WTC11 (cell line): Measurements from ENCODE around the gene SETDB1. TPM values are rescaled to one million over a fixed set of nuclear protein-coding genes. Genes with fewer than 3 reads are reported as not detected.
A peak's percentile ranks its signal among the peaks of the same experiment; 100 is the strongest.

Experiments used
- CREM ChIP-seq: sonication (generic); formaldehyde crosslinking; IDR thresholded peaks from 2 replicates; pipeline ENCODE4 v1.8.1; 2022; ENCODE audit warnings: mild to moderate bottlenecking, missing genetic modification reagents, moderate library complexity
- E2F4 ChIP-seq: sonication (generic); formaldehyde crosslinking; IDR thresholded peaks from 2 replicates; pipeline ENCODE4 v1.8.1; 2022; ENCODE audit warnings: low read depth, mild to moderate bottlenecking, moderate library complexity, missing genetic modification reagents, borderline replicate concordance
- EMX1 ChIP-seq: fragments of 250-450 bp; sonication (Bioruptor Pico); IDR thresholded peaks from 2 replicates; pipeline ENCODE4 v1.8.0; 2021; ENCODE audit warnings: mild to moderate bottlenecking
- ETV6 ChIP-seq: sonication (generic); formaldehyde crosslinking; IDR thresholded peaks from 2 replicates; pipeline ENCODE4 v1.8.1; 2022; ENCODE audit warnings: mild to moderate bottlenecking, missing genetic modification reagents
- FOXK1 ChIP-seq: sonication (generic); formaldehyde crosslinking; IDR thresholded peaks from 2 replicates; pipeline ENCODE4 v1.8.0; 2022; ENCODE audit warnings: mild to moderate bottlenecking, moderate library complexity, missing genetic modification reagents
- FOXP1 ChIP-seq: sonication (generic); formaldehyde crosslinking; IDR thresholded peaks from 2 replicates; pipeline ENCODE4 v1.8.0; 2022; ENCODE audit warnings: missing genetic modification reagents, mild to moderate bottlenecking, moderate library complexity, borderline replicate concordance
- GRHL2 ChIP-seq: fragments of 250-450 bp; sonication (Bioruptor Pico); IDR thresholded peaks from 2 replicates; pipeline ENCODE4 v1.8.0; 2022; ENCODE audit warnings: mild to moderate bottlenecking, moderate library complexity; ENCODE audit not compliant: insufficient replicate concordance, severe bottlenecking
- GTF2I ChIP-seq: fragments of 250-450 bp; sonication (Bioruptor Pico); conservative IDR thresholded peaks from 2 replicates; pipeline ENCODE4 v1.4.0; 2021; ENCODE audit warnings: mild to moderate bottlenecking
- HMGXB4 ChIP-seq: sonication (generic); formaldehyde crosslinking; IDR thresholded peaks from 2 replicates; pipeline ENCODE4 v1.8.1; 2023; ENCODE audit warnings: mild to moderate bottlenecking, moderate library complexity, missing genetic modification reagents
- JAZF1 ChIP-seq: fragments of 250-450 bp; sonication (Bioruptor Pico); IDR thresholded peaks from 2 replicates; pipeline ENCODE4 v1.9.0; 2021; ENCODE audit warnings: moderate library complexity, mild to moderate bottlenecking, inconsistent platforms
- JUN ChIP-seq: sonication (generic); formaldehyde crosslinking; IDR thresholded peaks from 2 replicates; pipeline ENCODE4 v1.8.0; 2023; ENCODE audit warnings: mild to moderate bottlenecking, missing genetic modification reagents
- MYBL2 ChIP-seq: sonication (generic); formaldehyde crosslinking; IDR thresholded peaks from 2 replicates; pipeline ENCODE4 v1.8.1; 2023; ENCODE audit warnings: mild to moderate bottlenecking, moderate library complexity, missing genetic modification reagents
- NFATC4 ChIP-seq: fragments of 250-450 bp; sonication (Bioruptor Pico); IDR thresholded peaks from 2 replicates; pipeline ENCODE4 v1.9.0; 2021; ENCODE audit warnings: mild to moderate bottlenecking
- NFE2L1 ChIP-seq: sonication (generic); formaldehyde crosslinking; IDR thresholded peaks from 2 replicates; pipeline ENCODE4 v1.8.1; 2023; ENCODE audit warnings: missing genetic modification reagents
- NFYB ChIP-seq: sonication (generic); formaldehyde crosslinking; conservative IDR thresholded peaks from 2 replicates; pipeline ENCODE4 v1.8.0; 2022; ENCODE audit warnings: low read depth, missing genetic modification reagents
- NR2C2 ChIP-seq: sonication (generic); formaldehyde crosslinking; IDR thresholded peaks from 2 replicates; pipeline ENCODE4 v1.8.0; 2022; ENCODE audit warnings: mild to moderate bottlenecking, missing genetic modification reagents
- PREB ChIP-seq: sonication (generic); formaldehyde crosslinking; IDR thresholded peaks from 2 replicates; pipeline ENCODE4 v1.8.1; 2022; ENCODE audit warnings: mild to moderate bottlenecking, missing genetic modification reagents, moderate library complexity, borderline replicate concordance
- RELA ChIP-seq: sonication (generic); formaldehyde crosslinking; IDR thresholded peaks from 2 replicates; pipeline ENCODE4 v1.8.1; 2022; ENCODE audit warnings: missing genetic modification reagents, mild to moderate bottlenecking, borderline replicate concordance
- SMAD3 ChIP-seq: sonication (generic); formaldehyde crosslinking; IDR thresholded peaks from 2 replicates; pipeline ENCODE4 v1.8.0; 2022; ENCODE audit warnings: missing genetic modification reagents, mild to moderate bottlenecking, borderline replicate concordance
- SOX15 ChIP-seq: fragments of 250-450 bp; sonication (Bioruptor Pico); IDR thresholded peaks from 2 replicates; pipeline ENCODE4 v1.9.0; 2021; ENCODE audit warnings: mild to moderate bottlenecking
- ZMAT4 ChIP-seq: fragments of 250-450 bp; sonication (Bioruptor Pico); IDR thresholded peaks from 2 replicates; pipeline ENCODE4 v1.9.0; 2021; ENCODE audit warnings: mild to moderate bottlenecking
- ZNF138 ChIP-seq: sonication (generic); formaldehyde crosslinking; conservative IDR thresholded peaks from 2 replicates; pipeline ENCODE4 v1.8.1; 2022; ENCODE audit warnings: mild to moderate bottlenecking, moderate library complexity, missing genetic modification reagents
- ZNF219 ChIP-seq: sonication (generic); formaldehyde crosslinking; IDR thresholded peaks from 2 replicates; pipeline ENCODE4 v1.8.0; 2023; ENCODE audit warnings: missing genetic modification reagents, mild to moderate bottlenecking, borderline replicate concordance
- ZNF263 ChIP-seq: sonication (generic); formaldehyde crosslinking; IDR thresholded peaks from 2 replicates; pipeline ENCODE4 v1.8.1; 2022; ENCODE audit warnings: low read depth, mild to moderate bottlenecking, moderate library complexity, missing genetic modification reagents
- ZNF317 ChIP-seq: sonication (generic); formaldehyde crosslinking; IDR thresholded peaks from 2 replicates; pipeline ENCODE4 v1.8.1; 2023; ENCODE audit warnings: low read depth, mild to moderate bottlenecking, moderate library complexity, missing genetic modification reagents, borderline replicate concordance
- ZNF396 ChIP-seq: fragments of 250-450 bp; sonication (Bioruptor Pico); IDR thresholded peaks from 2 replicates; pipeline ENCODE4 v1.8.0; 2021; ENCODE audit warnings: mild to moderate bottlenecking, moderate library complexity, borderline replicate concordance
- ZNF416 ChIP-seq: fragments of 250-450 bp; sonication (Bioruptor Pico); IDR thresholded peaks from 2 replicates; pipeline ENCODE4 v1.9.0; 2021; ENCODE audit warnings: mild to moderate bottlenecking, inconsistent platforms
- ZNF423 ChIP-seq: fragments of 250-450 bp; sonication (Bioruptor Pico); IDR thresholded peaks from 2 replicates; pipeline ENCODE4 v2.1.2; 2022; ENCODE audit warnings: mild to moderate bottlenecking, moderate library complexity
- ZNF671 ChIP-seq: fragments of 250-450 bp; sonication (Bioruptor Pico); IDR thresholded peaks from 2 replicates; pipeline ENCODE4 v1.8.0; 2021; ENCODE audit warnings: mild to moderate bottlenecking
- total RNA-seq: library from RNA; stranded (reverse); gene quantifications from 3 replicates; pipeline ENCODE4 v1.2.3, GENCODE V29; 2021
- TF ChIP-seq, protein P1 (sequence below): sonication (generic); formaldehyde crosslinking; IDR thresholded peaks from 2 replicates; pipeline ENCODE4 v1.8.0; 2022; ENCODE audit warnings: mild to moderate bottlenecking, missing genetic modification reagents
- TF ChIP-seq, protein P2 (sequence below): sonication (generic); formaldehyde crosslinking; IDR thresholded peaks from 2 replicates; pipeline ENCODE4 v1.8.0; 2022; ENCODE audit warnings: mild to moderate bottlenecking, missing genetic modification reagents
- TF ChIP-seq, protein P3 (sequence below): sonication (generic); formaldehyde crosslinking; IDR thresholded peaks from 2 replicates; pipeline ENCODE4 v1.8.0; 2022; ENCODE audit warnings: mild to moderate bottlenecking, missing genetic modification reagents

SETDB1 gene
- total RNA-seq, 1 experiment from 2014 or later: 53.1 TPM

DNA sequence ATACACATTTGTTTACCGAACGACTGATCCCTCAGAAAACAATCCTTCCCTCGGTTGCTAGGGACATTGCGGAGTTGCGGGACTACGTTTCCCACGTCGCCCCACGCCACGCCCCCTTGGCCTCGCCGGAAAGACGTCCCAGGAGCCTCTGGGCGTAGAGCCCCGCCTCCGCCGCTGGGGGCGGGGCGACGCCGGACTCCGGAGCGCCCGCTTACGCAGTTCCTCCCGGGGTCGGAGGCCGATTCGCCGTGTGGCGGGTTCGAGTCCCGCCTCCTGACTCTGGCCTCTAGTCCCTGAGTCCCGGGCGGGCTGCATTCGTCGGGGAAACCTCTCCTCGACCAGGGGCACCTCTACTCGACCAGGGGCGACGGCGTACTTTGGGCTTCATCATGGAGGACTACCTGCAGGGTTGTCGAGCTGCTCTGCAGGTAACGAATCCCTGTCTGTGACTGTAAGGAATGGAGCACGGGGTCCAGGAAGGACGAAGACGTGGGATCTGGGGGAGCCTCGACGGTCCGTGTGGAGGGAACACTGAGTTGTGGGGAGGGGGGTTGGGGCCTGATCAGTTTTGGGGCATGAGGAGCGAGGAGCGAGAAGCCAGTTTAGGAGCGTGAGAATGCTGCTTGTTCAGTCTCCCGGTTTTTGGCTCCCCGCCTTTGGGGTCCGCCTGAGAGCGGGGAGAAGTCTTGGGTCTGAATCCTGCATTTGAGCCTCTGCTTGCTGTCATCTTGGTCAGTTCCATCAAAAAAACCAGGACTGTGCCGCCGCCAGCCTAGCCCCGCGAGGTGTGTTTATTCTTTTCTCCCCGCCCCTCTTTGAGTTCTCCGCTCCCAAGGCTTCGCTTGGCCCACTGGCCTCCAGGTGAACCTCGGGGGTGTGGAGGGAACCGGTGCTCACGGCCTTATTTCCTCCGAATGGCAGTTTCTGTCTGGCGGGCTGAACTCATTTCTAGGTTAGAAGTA is 82.4 kb downstream of the SETDB1 start, which contains the start of gene PRUNE1 (continued):
- TF ChIP-seq ZNF317 (CRISPR knock-in tag) (no peak), ZNF423 (CRISPR knock-in tag) (no peak), FOXP1 (CRISPR knock-in tag) (peak; percentile 66; the same call in 1 of the 2 replicates), ETV6 (peak; percentile 55; the same call in 1 of the 2 replicates), ZNF416 (no peak), PREB (CRISPR knock-in tag) (no peak), MYBL2 (CRISPR knock-in tag) (peak; percentile 48; the same call in 1 of the 2 replicates), E2F4 (no peak), ZMAT4 (CRISPR knock-in tag) (no peak), RELA (CRISPR knock-in tag) (no peak), NFATC4 (CRISPR knock-in tag) (no peak), JUN (CRISPR knock-in tag) (no peak), ZNF396 (CRISPR knock-in tag) (no peak), NFE2L1 (CRISPR knock-in tag) (no peak), HMGXB4 (CRISPR knock-in tag) (peak; percentile 79; the same call in 1 of the 2 replicates), SOX15 (CRISPR knock-in tag) (no peak), EMX1 (no peak), CREM (peak; percentile 88), NR2C2 (CRISPR knock-in tag) (no peak), ZNF671 (CRISPR knock-in tag) (no peak), SMAD3 (CRISPR knock-in tag) (no peak), JAZF1 (CRISPR knock-in tag) (no peak), FOXK1 (CRISPR knock-in tag) (no peak; the same call in 1 of the 2 replicates), ZNF138 (CRISPR knock-in tag) (no peak), NFYB (CRISPR knock-in tag) (no peak), GTF2I (CRISPR knock-in tag) (no peak), ZNF219 (CRISPR knock-in tag) (no peak), GRHL2 (CRISPR knock-in tag) (no peak), ZNF263 (CRISPR knock-in tag) (no peak)
- TF ChIP-seq, protein P1, sequence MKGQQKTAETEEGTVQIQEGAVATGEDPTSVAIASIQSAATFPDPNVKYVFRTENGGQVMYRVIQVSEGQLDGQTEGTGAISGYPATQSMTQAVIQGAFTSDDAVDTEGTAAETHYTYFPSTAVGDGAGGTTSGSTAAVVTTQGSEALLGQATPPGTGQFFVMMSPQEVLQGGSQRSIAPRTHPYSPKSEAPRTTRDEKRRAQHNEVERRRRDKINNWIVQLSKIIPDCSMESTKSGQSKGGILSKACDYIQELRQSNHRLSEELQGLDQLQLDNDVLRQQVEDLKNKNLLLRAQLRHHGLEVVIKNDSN: no peak
- TF ChIP-seq, protein P2, sequence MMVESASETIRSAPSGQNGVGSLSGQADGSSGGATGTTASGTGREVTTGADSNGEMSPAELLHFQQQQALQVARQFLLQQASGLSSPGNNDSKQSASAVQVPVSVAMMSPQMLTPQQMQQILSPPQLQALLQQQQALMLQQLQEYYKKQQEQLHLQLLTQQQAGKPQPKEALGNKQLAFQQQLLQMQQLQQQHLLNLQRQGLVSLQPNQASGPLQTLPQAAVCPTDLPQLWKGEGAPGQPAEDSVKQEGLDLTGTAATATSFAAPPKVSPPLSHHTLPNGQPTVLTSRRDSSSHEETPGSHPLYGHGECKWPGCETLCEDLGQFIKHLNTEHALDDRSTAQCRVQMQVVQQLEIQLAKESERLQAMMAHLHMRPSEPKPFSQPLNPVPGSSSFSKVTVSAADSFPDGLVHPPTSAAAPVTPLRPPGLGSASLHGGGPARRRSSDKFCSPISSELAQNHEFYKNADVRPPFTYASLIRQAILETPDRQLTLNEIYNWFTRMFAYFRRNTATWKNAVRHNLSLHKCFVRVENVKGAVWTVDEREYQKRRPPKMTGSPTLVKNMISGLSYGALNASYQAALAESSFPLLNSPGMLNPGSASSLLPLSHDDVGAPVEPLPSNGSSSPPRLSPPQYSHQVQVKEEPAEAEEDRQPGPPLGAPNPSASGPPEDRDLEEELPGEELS (CRISPR knock-in tag): no peak
- TF ChIP-seq, protein P3, sequence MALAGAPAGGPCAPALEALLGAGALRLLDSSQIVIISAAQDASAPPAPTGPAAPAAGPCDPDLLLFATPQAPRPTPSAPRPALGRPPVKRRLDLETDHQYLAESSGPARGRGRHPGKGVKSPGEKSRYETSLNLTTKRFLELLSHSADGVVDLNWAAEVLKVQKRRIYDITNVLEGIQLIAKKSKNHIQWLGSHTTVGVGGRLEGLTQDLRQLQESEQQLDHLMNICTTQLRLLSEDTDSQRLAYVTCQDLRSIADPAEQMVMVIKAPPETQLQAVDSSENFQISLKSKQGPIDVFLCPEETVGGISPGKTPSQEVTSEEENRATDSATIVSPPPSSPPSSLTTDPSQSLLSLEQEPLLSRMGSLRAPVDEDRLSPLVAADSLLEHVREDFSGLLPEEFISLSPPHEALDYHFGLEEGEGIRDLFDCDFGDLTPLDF (CRISPR knock-in tag): no peak
